Progenitor cell of endocrine pancreas (in vitro differentiated cells): ENCODE results near the gene FAM163A. TPM values are rescaled to one million over a fixed set of nuclear protein-coding genes. Genes with fewer than 3 reads are reported as not detected.
A peak's percentile ranks its signal among the peaks of the same experiment; 100 is the strongest.

Source experiments
- DNase-seq: peaks from one replicate; pipeline ENCODE4 v3.0.0; 2021; ENCODE audit warnings: low spot score; ENCODE audit not compliant: unreplicated experiment
- H3K27ac Mint-ChIP-seq: 2 replicates; pipeline ENCODE4 v1.8.0; 2021; ENCODE audit warnings: mild to moderate bottlenecking, moderate library complexity, mixed read lengths
- H3K27me3 Mint-ChIP-seq: 2 replicates; pipeline ENCODE4 v1.8.0; 2021; ENCODE audit warnings: mixed read lengths
- H3K36me3 Mint-ChIP-seq: 2 replicates; pipeline ENCODE4 v1.8.0; 2022; ENCODE audit warnings: mixed read lengths; ENCODE audit not compliant: insufficient read depth
- H3K4me1 Mint-ChIP-seq: 2 replicates; pipeline ENCODE4 v1.8.0; 2021; ENCODE audit warnings: low read depth, mixed read lengths
- H3K4me3 Mint-ChIP-seq: 2 replicates; pipeline ENCODE4 v1.8.0; 2021; ENCODE audit warnings: low read depth, mild to moderate bottlenecking, moderate library complexity, mixed read lengths
- H3K9me3 Mint-ChIP-seq: 2 replicates; pipeline ENCODE4 v1.8.0; 2021; ENCODE audit warnings: low read depth, mixed read lengths
- total RNA-seq: library from RNA; stranded (reverse); gene quantifications from 2 replicates; pipeline ENCODE4 v1.2.1, GENCODE V29; 2021
- TF ChIP-seq, protein P1 (sequence below): fragments of 200-600 bp; sonication (generic); IDR thresholded peaks from one replicate; pipeline ENCODE4 v1.5.0; 2021; ENCODE audit warnings: antibody characterized with exemption, mild to moderate bottlenecking; ENCODE audit not compliant: unreplicated experiment

Gene FAM163A
- total RNA-seq, 1 donor from 2014 or later, result 1.1 TPM

DNA sequence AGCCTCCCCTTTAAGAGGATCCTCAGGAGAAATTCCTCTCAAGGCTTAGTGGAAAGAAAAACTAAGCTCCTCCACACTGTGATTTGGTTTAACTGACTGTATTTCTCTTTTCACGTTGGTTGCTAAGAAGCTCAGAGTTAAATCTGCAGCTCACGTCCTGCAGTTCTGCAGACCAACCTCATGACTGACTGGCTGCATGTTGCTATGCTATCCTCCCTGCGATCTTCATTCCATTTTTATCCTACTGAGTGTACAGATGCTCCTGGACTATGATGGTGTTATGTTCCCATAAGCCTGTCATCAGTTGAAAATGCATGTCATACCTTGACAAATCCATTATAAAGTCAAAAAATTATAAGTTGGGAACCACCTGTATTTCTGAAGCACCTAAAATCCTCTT is 34.6 kb downstream of the FAM163A start:
- Mint-ChIP-seq H3K4me1 (no peaks in the 10 kb centered on the region), H3K27me3 (peaks cover 3% of the 10 kb centered on the region), H3K27ac (no peak overlapping the region), H3K9me3 (no peaks in the 10 kb centered on the region), H3K4me3 (no peak overlapping the region), H3K36me3 (no peaks in the 10 kb centered on the region)
- TF ChIP-seq, protein P1, sequence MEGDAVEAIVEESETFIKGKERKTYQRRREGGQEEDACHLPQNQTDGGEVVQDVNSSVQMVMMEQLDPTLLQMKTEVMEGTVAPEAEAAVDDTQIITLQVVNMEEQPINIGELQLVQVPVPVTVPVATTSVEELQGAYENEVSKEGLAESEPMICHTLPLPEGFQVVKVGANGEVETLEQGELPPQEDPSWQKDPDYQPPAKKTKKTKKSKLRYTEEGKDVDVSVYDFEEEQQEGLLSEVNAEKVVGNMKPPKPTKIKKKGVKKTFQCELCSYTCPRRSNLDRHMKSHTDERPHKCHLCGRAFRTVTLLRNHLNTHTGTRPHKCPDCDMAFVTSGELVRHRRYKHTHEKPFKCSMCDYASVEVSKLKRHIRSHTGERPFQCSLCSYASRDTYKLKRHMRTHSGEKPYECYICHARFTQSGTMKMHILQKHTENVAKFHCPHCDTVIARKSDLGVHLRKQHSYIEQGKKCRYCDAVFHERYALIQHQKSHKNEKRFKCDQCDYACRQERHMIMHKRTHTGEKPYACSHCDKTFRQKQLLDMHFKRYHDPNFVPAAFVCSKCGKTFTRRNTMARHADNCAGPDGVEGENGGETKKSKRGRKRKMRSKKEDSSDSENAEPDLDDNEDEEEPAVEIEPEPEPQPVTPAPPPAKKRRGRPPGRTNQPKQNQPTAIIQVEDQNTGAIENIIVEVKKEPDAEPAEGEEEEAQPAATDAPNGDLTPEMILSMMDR, result no peak
- no peak for DNase-seq

DNA sequence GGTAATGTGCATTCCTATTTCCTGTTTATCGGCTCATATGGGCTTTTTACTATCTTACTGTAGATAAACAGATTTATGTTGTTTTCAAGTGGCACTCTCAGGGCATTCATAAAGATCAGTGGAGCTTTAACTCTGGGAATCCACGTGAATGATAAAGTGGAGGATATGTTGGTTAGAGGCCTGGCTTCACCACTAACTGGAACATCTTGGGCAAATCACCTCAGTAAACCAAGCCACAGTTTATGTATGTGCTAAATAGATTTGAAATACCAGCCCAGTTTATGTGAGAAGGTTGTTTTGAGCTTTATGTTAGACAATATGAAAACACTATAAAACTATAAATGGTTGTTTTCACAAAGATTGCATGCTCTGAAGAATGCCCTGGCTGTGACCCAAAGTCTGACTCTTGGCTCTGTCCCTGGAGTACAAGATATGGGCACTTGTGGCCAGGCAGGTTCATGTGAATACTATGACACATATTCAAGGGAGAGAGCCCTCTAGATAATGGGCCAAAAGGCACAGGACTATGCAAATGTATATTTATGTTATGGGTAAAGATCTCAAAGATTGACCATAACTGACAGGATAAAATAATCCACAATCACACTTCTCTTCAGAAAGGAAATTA is 36.7 kb downstream of the FAM163A start:
- no peaks in the 10 kb centered on the region for H3K36me3 Mint-ChIP-seq
- peaks cover 7% of the 10 kb centered on the region for H3K4me1 Mint-ChIP-seq
- no peak for DNase-seq
- TF ChIP-seq, protein P1, result no peak
- H3K4me3 Mint-ChIP-seq, result no peak overlapping the region
- H3K27me3 Mint-ChIP-seq, result peaks cover 3% of the 10 kb centered on the region
- H3K9me3 Mint-ChIP-seq, result no peaks in the 10 kb centered on the region
- H3K27ac Mint-ChIP-seq, result no peak overlapping the region

DNA sequence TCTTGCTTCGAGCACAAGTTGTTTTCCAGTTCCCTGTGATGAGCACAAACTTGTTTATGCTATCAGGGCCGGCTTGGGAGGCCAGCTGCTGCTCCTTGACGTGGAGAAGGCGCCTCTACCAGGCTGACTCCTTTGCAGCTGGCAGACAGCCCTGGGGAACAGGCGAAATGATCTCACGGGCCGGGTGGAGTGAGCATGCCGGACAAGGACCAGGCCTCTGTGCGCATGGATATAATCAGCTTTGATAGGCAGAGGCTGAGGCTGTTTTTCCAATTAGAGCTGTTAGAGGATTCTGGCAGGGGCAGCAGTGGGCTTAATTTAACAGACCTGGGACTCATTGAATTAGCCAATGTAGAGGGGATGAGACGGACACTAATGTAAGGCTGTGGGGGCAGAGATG is 38.9 kb downstream of the FAM163A start:
- Mint-ChIP-seq H3K9me3 (no peaks in the 10 kb centered on the region), H3K36me3 (no peaks in the 10 kb centered on the region), H3K27me3 (peaks cover 3% of the 10 kb centered on the region), H3K4me1 (peaks cover 13% of the 10 kb centered on the region), H3K27ac (peak overlapping the region; percentile 38), H3K4me3 (no peak overlapping the region)
- TF ChIP-seq, protein P1, result no peak
- DNase-seq, result no peak

DNA sequence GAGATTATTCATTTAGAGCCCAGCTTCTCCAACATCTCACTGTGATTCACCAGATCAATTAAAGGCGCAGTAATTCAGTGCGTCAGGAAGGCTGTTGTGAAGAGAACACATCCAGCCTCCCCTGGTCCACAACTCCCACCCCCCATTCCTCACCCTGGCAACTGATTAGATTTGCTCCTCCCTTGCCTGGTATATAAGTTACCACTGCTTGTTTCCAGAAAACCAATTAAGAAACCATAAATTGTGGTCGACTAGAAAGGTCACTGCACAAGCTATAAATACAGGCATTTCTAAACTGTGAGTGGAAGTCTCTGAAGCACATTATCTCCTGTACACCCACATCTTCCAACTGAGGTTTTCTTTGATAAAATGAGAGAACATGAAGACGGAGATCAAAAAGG is 41.9 kb downstream of the FAM163A start:
- TF ChIP-seq, protein P1, result no peak
- peaks cover 21% of the 10 kb centered on the region for H3K4me1 Mint-ChIP-seq
- H3K4me3 Mint-ChIP-seq, result no peak overlapping the region
- peak overlapping the region; percentile 72 for H3K27ac Mint-ChIP-seq
- DNase-seq, result no peak
- no peaks in the 10 kb centered on the region for H3K9me3 Mint-ChIP-seq
- H3K36me3 Mint-ChIP-seq, result no peaks in the 10 kb centered on the region
- no peaks in the 10 kb centered on the region for H3K27me3 Mint-ChIP-seq

DNA sequence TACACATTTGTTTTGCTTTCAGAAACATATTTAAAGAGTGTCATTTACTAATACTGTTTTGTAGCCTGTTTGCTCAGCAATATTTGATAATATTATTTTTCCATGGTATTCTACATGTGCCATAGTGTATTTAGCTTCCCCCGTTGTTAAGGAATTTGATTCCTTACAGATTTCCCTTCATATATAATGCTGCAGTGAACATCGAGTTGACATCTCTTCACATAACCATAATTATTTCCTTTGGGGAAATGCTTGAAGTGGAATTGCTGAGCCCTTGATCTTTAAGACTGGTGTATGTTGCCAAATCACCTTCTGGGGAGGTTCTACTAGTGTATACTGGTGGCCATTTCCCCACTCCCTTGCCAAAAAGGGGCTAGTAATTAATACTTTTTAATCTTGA is 42.6 kb downstream of the FAM163A start:
- Mint-ChIP-seq H3K9me3 (no peaks in the 10 kb centered on the region), H3K4me1 (peaks cover 21% of the 10 kb centered on the region), H3K36me3 (no peaks in the 10 kb centered on the region), H3K27ac (no peak overlapping the region), H3K27me3 (no peaks in the 10 kb centered on the region), H3K4me3 (no peak overlapping the region)
- DNase-seq, result no peak
- TF ChIP-seq, protein P1, result no peak
